ENCODE data around the gene CTCFL.
"Not testable (repeated sequence)": the region's sequence is repeated elsewhere in the genome, so short reads cannot be mapped to it uniquely, and the experiment has no call there.

DNA sequence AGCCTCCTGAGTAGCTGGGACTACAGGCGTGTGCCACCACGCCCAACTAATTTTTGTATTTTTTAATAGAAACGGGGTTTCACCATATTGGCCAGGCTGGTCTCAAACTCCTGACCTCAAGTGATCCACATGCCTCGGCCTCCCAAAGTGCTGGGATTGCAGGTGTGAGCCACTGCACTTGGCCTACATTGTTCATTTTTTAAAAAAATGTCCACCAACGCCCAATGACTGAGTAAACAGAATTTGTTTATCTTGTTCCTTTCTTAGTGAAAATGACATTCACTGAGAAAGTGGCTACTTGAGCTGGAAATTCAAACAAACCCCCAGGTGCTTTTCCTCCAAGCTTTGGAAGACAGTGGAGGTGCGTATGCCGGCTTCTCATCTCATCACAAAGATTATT is 13.2 kb downstream of the CTCFL start:
- TF ChIP-seq, protein P1, sequence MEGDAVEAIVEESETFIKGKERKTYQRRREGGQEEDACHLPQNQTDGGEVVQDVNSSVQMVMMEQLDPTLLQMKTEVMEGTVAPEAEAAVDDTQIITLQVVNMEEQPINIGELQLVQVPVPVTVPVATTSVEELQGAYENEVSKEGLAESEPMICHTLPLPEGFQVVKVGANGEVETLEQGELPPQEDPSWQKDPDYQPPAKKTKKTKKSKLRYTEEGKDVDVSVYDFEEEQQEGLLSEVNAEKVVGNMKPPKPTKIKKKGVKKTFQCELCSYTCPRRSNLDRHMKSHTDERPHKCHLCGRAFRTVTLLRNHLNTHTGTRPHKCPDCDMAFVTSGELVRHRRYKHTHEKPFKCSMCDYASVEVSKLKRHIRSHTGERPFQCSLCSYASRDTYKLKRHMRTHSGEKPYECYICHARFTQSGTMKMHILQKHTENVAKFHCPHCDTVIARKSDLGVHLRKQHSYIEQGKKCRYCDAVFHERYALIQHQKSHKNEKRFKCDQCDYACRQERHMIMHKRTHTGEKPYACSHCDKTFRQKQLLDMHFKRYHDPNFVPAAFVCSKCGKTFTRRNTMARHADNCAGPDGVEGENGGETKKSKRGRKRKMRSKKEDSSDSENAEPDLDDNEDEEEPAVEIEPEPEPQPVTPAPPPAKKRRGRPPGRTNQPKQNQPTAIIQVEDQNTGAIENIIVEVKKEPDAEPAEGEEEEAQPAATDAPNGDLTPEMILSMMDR (conservative IDR thresholded peaks at IDR 0.05): not testable (repeated sequence)
- not testable (repeated sequence) for TF ChIP-seq EZH2 (IDR thresholded peaks at IDR 0.05; ENCODE audit: low read depth)
